Endothelial cell of umbilical vein (primary cell): Measurements from ENCODE around the gene HBA2. TPM values are rescaled to one million over a fixed set of nuclear protein-coding genes. Genes with fewer than 3 reads are reported as not detected.
"Not testable (repeated sequence)": the region's sequence is repeated elsewhere in the genome, so short reads cannot be mapped to it uniquely, and the experiment has no call there.

ENCODE experiments used
- BruUV-seq: library from RNA; stranded (reverse); fragments of 400-500 nt; replicated peaks from 2 replicates; lab custom pipeline; 2021; lab: Mats Ljungman, UMichigan
- CTCF ChIA-PET: fragments of 300-600, 350-600 bp; sonication (Branson Sonifier 250); formaldehyde crosslinking; loops from one replicate; lab custom pipeline; 2021; ENCODE audit warnings: antibody characterized with exemption, inconsistent platforms; lab: Charles Lee
- POLR2A ChIA-PET: fragments of 300-600, 350-600 bp; sonication (Branson Sonifier 250); formaldehyde crosslinking; loops from one replicate; lab custom pipeline; 2021; ENCODE audit warnings: antibody characterized with exemption, inconsistent platforms; lab: Charles Lee
- DNase-seq: peaks from one replicate; pipeline ENCODE4 v3.0.0-alpha.2; 2011; ENCODE audit warnings: low read depth, low spot score
- FAIRE-seq: peaks from 2 replicates; lab custom pipeline; 2011; peaks lifted over from hg19 to GRCh38; lab: Jason Lieb, UNC
- H2AFZ ChIP-seq: 2 replicates; pipeline ENCODE4 v1.6.0; 2012; ENCODE audit warnings: low read depth, low read length, control low read depth, inconsistent platforms
- H3K27ac ChIP-seq: 2 replicates; pipeline ENCODE4 v1.5.1; 2011; ENCODE audit warnings: low read depth, mild to moderate bottlenecking, control low read depth, low read length, moderate library complexity; ENCODE audit not compliant: insufficient read depth
- H3K27me3 ChIP-seq, 2 experiments: 2 replicates each; pipeline versions ENCODE4 v1.6.0 to v1.6.1; 2011; ENCODE audit warnings: low read length in 2 of 2, mixed read lengths in 1 of 2; ENCODE audit not compliant: control insufficient read depth in 2 of 2, insufficient read depth in 2 of 2
- H3K36me3 ChIP-seq, 2 experiments: 2 replicates in 1 of 2; 3 replicates in 1 of 2; pipeline ENCODE4 v1.5.1; 2011; ENCODE audit warnings: low read length in 2 of 2, mild to moderate bottlenecking in 1 of 2, moderate library complexity in 1 of 2; ENCODE audit not compliant: control insufficient read depth in 2 of 2, insufficient read depth in 2 of 2; ENCODE audit errors: extremely low read depth in 1 of 2
- H3K4me1 ChIP-seq: 3 replicates; pipeline ENCODE4 v1.5.1; 2011; ENCODE audit warnings: mild to moderate bottlenecking, low read length; ENCODE audit not compliant: control insufficient read depth, insufficient read depth; ENCODE audit errors: extremely low read depth
- H3K4me2 ChIP-seq: 2 replicates; pipeline ENCODE4 v1.6.1; 2011; ENCODE audit warnings: low read length, control low read depth, mixed read lengths; ENCODE audit not compliant: insufficient read depth
- H3K4me3 ChIP-seq, 3 experiments: fragments of 200-600 bp in 1 of 3; sonication (generic), shearing (Covaris generic) in 1 of 3; replicated peaks in 1 of 3; 2 replicates each; pipeline ENCODE4 v1.5.1; 2011 to 2016; ENCODE audit warnings: control low read depth in 3 of 3, low read length in 3 of 3, mild to moderate bottlenecking in 2 of 3, inconsistent platforms in 1 of 3, low read depth in 1 of 3, moderate library complexity in 1 of 3; ENCODE audit not compliant: insufficient read depth in 1 of 3
- H3K79me2 ChIP-seq: 2 replicates; pipeline ENCODE4 v1.6.0; 2012; ENCODE audit warnings: low read length, inconsistent platforms; ENCODE audit not compliant: control insufficient read depth, insufficient read depth
- H3K9ac ChIP-seq: replicated peaks from 2 replicates; pipeline ENCODE3; 2011; ENCODE audit warnings: low read length, control low read depth; ENCODE audit not compliant: insufficient read depth; ENCODE audit errors: extremely low read depth
- H3K9me1 ChIP-seq: replicated peaks from 3 replicates; pipeline ENCODE4 v1.6.0; 2011; ENCODE audit warnings: mild to moderate bottlenecking, low read length; ENCODE audit not compliant: control insufficient read depth, insufficient read depth; ENCODE audit errors: extremely low read depth
- H3K9me3 ChIP-seq: replicated peaks from 2 replicates; pipeline ENCODE4 v1.5.1; 2012; ENCODE audit warnings: low read length, inconsistent platforms; ENCODE audit not compliant: control insufficient read depth, insufficient read depth
- H4K20me1 ChIP-seq: replicated peaks from 2 replicates; pipeline ENCODE3; 2011; ENCODE audit warnings: mild to moderate bottlenecking, low read length; ENCODE audit not compliant: control insufficient read depth, insufficient read depth; ENCODE audit errors: extremely low read depth
- CTCF ChIP-seq, 2 donors: IDR thresholded peaks; 1 replicate in 1 of 2; 2 replicates in 1 of 2; pipeline ENCODE4 v1.5.1; 2011; ENCODE audit warnings: low read length in 2 of 2, mild to moderate bottlenecking in 2 of 2, moderate library complexity in 2 of 2, control low read depth in 1 of 2, inconsistent platforms in 1 of 2, low read depth in 1 of 2; ENCODE audit not compliant: insufficient read depth in 1 of 2; ENCODE audit errors: extremely low read depth in 1 of 2
- EZH2 ChIP-seq: IDR thresholded peaks from 2 replicates; pipeline ENCODE4 v1.6.1; 2012; ENCODE audit warnings: borderline replicate concordance, low read depth, mild to moderate bottlenecking, moderate library complexity, low read length, inconsistent platforms; ENCODE audit not compliant: severe bottlenecking
- FOS ChIP-seq: IDR thresholded peaks from 2 replicates; pipeline ENCODE4 v1.6.1; 2011; ENCODE audit warnings: mild to moderate bottlenecking, low read length, moderate library complexity, borderline replicate concordance; ENCODE audit not compliant: insufficient read depth
- GATA2 ChIP-seq: IDR thresholded peaks from 2 replicates; pipeline ENCODE4 v1.7.0; 2011; ENCODE audit warnings: low read depth, mild to moderate bottlenecking, moderate library complexity, mixed read lengths, low read length; ENCODE audit not compliant: insufficient read length, insufficient read depth
- JUN ChIP-seq: IDR thresholded peaks from 2 replicates; pipeline ENCODE4 v1.6.1; 2011; ENCODE audit warnings: borderline replicate concordance, low read depth; ENCODE audit not compliant: insufficient read length, insufficient read depth
- MAX ChIP-seq: IDR thresholded peaks from 2 replicates; pipeline ENCODE4 v1.6.1; 2011; ENCODE audit not compliant: insufficient read depth, insufficient read length
- MYC ChIP-seq: IDR thresholded peaks from one replicate; pipeline ENCODE4 v1.6.1; 2011; ENCODE audit warnings: mild to moderate bottlenecking, low read depth, low read length
- POLR2A ChIP-seq: IDR thresholded peaks from 2 replicates; pipeline ENCODE4 v1.6.1; 2012; ENCODE audit warnings: low read depth, mild to moderate bottlenecking, control low read depth, low read length
- POLR2AphosphoS5 ChIP-seq: IDR thresholded peaks from 2 replicates; pipeline ENCODE4 v1.6.1; 2012; ENCODE audit warnings: low read depth, mild to moderate bottlenecking, control low read depth, low read length, moderate library complexity; ENCODE audit not compliant: insufficient read depth
- dilution Hi-C: fragments of 300-500 bp; cut with MboI; formaldehyde crosslinking; loops from one replicate; pipeline ENCODE4 v1.15.0; 2019; ENCODE audit warnings: low sequenced_read_pairs; ENCODE audit not compliant: extremely low pct_ligation_motif_present
- intact Hi-C: fragments of 100-400 bp; cut with micrococcal nuclease; formaldehyde crosslinking; loops from one replicate; pipeline ENCODE4 v1.10.0; 2022
- polyA plus RNA-seq, 4 experiments: library from polyadenylated mRNA; depleted of rRNA in 3 of 4; stranded (reverse) in 3 of 4; unstranded in 1 of 4; fragments of >200 nt; gene quantifications; 2 replicates each; pipeline versions ENCODE4 v1.2.1 to v1.2.3, GENCODE V29; 2011 to 2012; ENCODE audit warnings: missing spikeins in 1 of 4
- total RNA-seq: library from RNA; stranded (reverse); gene quantifications from 2 replicates; pipeline ENCODE4 v1.2.3, GENCODE V29; 2021

HBA2 gene
- total and polyA plus RNA-seq, 2 donors (not counting 3 experiments of a cell fraction or from before 2014, with no cell fraction given): not detected

- POLR2A ChIA-PET: interaction anchor here (0.7 kb wide), 1 partner anchor 54 kb away, joined by 3 read pairs; no protein-coding TSS in a partner anchor
- BruUV-seq: no TSS peak
These were observed 2.6 kb downstream of the HBA2 start for GRCh38 chr16:175011-175949.

GRCh38 chr16:176006-176405 lies 3.3 kb downstream of the HBA2 start:
- H3K36me3 ChIP-seq, DNase-seq, BruUV-seq, H4K20me1 ChIP-seq, H3K4me1 ChIP-seq, H2AFZ ChIP-seq, H3K4me2 ChIP-seq, POLR2A ChIA-PET, H3K9me1 ChIP-seq, H3K4me3 ChIP-seq, H3K9ac ChIP-seq, dilution Hi-C loops, intact Hi-C loops, H3K9me3 ChIP-seq, H3K79me2 ChIP-seq, H3K27ac ChIP-seq: not testable (repeated sequence)
- FAIRE-seq: peak; percentile 42
- peaks cover 40 to 43% of the 10 kb centered on the region in 2 experiments for H3K27me3 ChIP-seq
- CTCF ChIA-PET: interaction anchor here (1.8 kb wide), 1 partner anchor 69 kb away, joined by 9 read pairs; no protein-coding TSS in a partner anchor

More at GRCh38 chr16:175011-175949, 2.6 kb downstream of the HBA2 start:
- H3K27ac ChIP-seq: no peak overlapping the region
- no peaks in the 10 kb centered on the region for H3K9me1 ChIP-seq
- no peak for DNase-seq
- no peak overlapping the region for H3K4me2 ChIP-seq
- FAIRE-seq: no peak
- dilution Hi-C loops: no loop called here
- H3K27me3 ChIP-seq: peaks cover 43 to 47% of the 10 kb centered on the region in 2 experiments
- no peak overlapping the region for H3K4me3 ChIP-seq
- no peaks in the 10 kb centered on the region for H4K20me1 ChIP-seq
- H3K9me3 ChIP-seq: no peaks in the 10 kb centered on the region
- intact Hi-C loops: no loop called here
- H3K79me2 ChIP-seq: no peaks in the 10 kb centered on the region
- TF ChIP-seq POLR2AphosphoS5 (no peak), POLR2A (no peak), FOS (no peak), MAX (no peak), JUN (no peak), GATA2 (no peak), EZH2 (no peak), MYC (no peak), CTCF (IDR thresholded peaks at IDR 0.05; ENCODE audit: extremely low read depth in 1 of 2, insufficient read depth in 1 of 2, low read depth in 1 of 2, low read length in 2 of 2) (no peak)
- H3K36me3 ChIP-seq: no peaks in the 10 kb centered on the region
- H2AFZ ChIP-seq: no peak overlapping the region
- H3K4me1 ChIP-seq: no peaks in the 10 kb centered on the region
- CTCF ChIA-PET: interaction anchor here (1.8 kb wide), 1 partner anchor 68 kb away, joined by 9 read pairs; no protein-coding TSS in a partner anchor
- no peak overlapping the region for H3K9ac ChIP-seq
